ENCODE data around the gene COA8.
"Not testable (repeated sequence)": the region's sequence is repeated elsewhere in the genome, so short reads cannot be mapped to it uniquely, and the experiment has no call there.

The COA8 gene

DNA sequence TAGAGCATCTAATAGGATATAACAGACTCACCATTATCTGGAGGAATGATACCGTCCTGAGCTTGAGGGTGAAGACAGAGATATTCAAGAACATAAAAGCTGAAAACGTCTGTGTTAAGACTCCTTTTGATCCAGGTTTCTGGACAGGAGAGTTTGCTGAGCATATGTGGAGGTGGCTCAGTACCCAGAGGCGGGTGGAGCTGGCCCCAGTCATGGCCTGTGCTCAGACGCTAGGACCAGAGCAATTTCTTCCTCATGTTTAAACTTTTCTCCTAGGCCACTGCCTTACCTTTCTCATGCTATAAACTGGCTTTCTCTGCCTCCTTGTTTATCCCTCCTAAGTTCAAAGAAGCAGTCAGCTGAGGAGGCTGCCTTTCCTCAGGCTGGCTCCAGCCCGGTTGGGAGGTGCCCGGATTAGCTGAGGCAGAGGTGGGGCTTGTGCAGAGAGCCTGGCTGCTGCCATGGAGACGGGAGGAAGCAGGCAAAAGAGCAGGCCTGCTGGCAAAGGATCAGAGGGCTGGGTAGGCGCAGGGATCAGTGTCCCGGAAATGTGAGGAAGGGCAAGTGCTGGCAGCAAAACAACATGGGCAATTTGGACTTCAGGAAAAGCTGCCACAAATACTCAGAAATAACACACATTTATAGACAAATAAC lies 13.7 kb downstream of the COA8 start:
- H3K4me3 ChIP-seq (ENCODE audit: low read length): no peak overlapping the region
- TF ChIP-seq ZNF274 (IDR thresholded peaks at IDR 0.05; ENCODE audit: low read depth, low read length): no peak

- TF ChIP-seq ZNF274 (IDR thresholded peaks at IDR 0.05; ENCODE audit: low read depth, low read length): no peak
- H3K4me3 ChIP-seq (ENCODE audit: low read length): no peak overlapping the region
Observed at GRCh38 chr14:103578401-103579075, 15.8 kb downstream of the COA8 start.

GRCh38 chr14:103581206-103581605 lies 18.4 kb downstream of the COA8 start:
- H3K4me3 ChIP-seq (ENCODE audit: low read length): no peak overlapping the region
- TF ChIP-seq ZNF274 (IDR thresholded peaks at IDR 0.05; ENCODE audit: low read depth, low read length): no peak

DNA sequence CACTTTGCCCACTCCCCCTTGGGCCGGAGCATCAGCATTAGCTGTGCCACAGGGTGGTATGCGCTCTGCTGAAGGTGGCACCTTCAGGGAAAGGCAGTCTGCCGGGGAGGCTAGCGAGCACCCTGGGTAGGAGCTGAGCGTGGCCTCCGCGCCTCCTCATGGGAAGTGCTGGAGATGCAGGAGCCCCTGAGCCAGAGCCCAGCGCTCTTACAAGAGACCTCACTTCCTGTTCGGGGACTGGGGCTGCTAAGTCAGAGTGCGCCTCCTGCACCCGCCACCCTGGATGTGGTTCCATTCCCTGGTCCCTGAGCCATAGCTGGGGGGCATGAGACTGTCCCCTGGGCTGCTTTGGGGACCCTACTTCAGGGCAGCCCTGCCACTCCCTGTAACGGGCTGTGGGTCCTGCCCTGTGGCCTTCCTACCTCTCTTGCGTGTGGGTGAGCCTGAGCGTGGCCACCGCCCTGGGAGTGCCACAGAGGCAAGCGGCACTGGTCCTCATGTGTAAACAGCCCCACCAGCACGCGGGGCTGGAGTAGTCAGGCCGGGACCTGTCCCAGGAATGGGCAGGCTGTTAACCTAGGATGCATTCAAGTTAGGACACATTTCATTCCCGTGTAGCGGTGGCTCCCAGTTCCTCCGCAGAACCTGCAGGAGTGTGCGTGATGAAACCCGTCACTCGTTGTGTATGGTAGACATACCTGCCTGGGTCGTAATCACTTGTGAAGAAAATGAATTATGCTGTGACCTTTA lies 19.4 kb downstream of the COA8 start:
- no peak overlapping the region for H3K4me3 ChIP-seq (ENCODE audit: low read length)
- TF ChIP-seq ZNF274 (IDR thresholded peaks at IDR 0.05; ENCODE audit: low read depth, low read length): no peak

GRCh38 chr14:103584326-103584915 lies 21.7 kb downstream of the COA8 start:
- H3K4me3 ChIP-seq (ENCODE audit: low read length): no peak overlapping the region
- no peak for TF ChIP-seq ZNF274 (IDR thresholded peaks at IDR 0.05; ENCODE audit: low read depth, low read length)

DNA sequence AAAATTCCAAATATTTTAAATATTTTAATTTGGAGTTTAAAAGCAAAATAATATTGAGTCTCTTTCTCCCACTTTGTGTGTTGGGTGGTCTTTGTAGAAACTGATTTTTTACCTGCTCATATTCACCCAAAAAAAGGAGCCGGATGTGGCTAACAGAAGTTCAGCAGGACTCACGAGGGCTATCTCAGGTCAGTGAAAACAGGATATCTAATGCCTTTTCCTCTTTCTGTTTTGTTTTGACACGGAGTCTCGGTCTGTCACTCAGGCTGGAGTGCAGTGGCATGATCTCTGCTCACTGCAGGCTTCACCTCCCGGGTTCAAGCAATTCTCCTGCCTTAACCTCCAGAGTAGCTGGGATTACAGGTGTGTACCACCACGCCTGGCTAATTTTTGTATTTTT lies 30.8 kb downstream of the COA8 start:
- no peak overlapping the region for H3K4me3 ChIP-seq (ENCODE audit: low read length)
- no peak for TF ChIP-seq ZNF274 (IDR thresholded peaks at IDR 0.05; ENCODE audit: low read depth, low read length)

- TF ChIP-seq ZNF274 (IDR thresholded peaks at IDR 0.05; ENCODE audit: low read depth, low read length): no peak
- H3K4me3 ChIP-seq (ENCODE audit: low read length): no peak overlapping the region
Observed at GRCh38 chr14:103594265-103594664, 31.5 kb downstream of the COA8 start.

DNA sequence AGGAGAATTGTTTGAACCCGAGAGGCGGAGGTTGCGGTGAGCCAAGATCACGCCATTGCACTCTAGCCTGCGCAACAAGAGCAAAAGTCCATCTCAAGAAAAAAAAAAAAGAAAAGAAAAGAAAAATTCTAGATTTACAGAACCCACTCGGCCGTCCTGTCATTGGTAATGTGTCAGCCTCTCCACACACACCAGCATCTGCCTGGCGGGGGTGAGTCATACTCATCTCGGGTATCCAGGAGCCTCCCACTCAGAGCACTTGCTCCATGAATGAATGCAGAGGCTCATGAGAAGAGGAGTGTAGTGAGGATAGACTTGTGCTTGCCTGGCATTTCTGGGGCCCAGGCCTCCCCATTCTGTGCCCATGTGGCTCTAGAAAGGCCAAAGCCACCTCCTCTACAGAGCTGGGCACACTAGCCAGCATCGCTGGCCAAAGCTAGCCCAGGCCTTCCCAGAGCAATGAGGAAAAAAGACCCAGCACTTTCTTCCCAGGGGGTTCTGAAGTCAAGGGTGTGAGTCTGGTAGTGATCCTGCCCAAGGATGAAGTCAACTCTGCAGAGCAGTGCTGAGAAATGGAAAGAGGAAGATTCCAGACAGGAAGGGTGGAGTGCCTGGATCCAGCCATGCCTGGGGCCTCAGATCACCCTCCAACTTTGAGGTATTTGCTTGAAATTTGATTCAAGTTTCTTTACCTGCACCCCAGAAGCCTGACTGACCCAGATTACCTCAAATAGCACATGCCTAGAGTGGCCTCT lies 35.0 kb downstream of the COA8 start:
- TF ChIP-seq ZNF274 (IDR thresholded peaks at IDR 0.05; ENCODE audit: low read depth, low read length): no peak
- no peak overlapping the region for H3K4me3 ChIP-seq (ENCODE audit: low read length)

- H3K4me3 ChIP-seq (ENCODE audit: low read length): no peak overlapping the region
- no peak for TF ChIP-seq ZNF274 (IDR thresholded peaks at IDR 0.05; ENCODE audit: low read depth, low read length)
Observed at GRCh38 chr14:103600503-103600902, 37.7 kb downstream of the COA8 start.

DNA sequence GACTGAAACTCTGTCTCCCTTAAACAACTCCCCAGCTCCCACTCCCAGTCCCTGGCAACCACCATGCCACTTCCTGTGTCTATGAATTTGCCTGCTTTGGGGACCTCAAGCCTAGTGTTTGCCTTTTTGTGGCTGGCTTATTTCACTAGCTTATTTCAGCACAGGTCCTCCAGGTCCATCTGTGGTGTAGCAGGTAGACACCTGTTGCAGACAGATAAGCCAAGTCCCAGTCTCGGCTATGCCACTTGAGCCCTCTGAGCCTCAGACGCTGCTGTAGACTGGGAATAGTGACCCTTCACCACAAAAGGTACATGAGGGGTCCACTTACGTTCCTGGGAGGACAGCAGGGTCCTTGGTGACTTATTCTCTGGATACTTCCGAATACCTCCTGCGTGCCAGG lies 41.9 kb downstream of the COA8 start:
- TF ChIP-seq ZNF274 (IDR thresholded peaks at IDR 0.05; ENCODE audit: low read depth, low read length): no peak
- H3K4me3 ChIP-seq (ENCODE audit: low read length): no peak overlapping the region

DNA sequence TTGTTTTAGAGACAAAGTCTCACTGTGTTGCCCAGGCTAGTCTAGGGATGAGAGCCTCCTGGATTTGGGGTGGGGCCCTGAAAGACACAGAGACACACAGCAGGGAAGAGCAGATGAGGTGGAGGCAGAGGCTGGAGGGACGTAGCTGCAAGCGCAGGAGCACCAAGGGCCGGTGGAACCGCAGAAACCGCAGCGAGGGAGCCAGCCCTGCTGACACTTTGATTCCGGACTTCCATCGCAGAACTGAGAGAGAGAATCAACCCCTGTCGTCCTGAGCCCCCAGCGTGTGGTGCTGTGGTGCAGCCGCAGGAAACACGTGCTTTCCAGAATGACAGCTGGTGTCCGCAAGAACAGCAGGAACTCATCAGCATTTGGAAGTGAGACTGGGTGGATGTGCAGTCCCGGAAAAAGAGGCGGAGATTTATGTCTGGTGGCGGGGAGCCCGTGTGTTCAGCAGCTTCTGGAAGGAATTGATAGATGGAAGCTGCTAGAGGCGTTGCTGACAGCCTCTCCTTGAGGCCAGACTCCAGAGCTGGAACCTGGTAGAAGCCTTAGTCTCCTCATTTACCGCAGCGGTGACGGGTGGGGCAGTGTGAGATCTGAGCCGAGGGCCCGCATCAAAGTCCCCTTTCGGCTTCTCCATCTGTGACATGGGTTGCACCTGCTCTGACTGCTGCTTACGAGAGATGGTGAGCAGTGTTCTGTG lies 44.4 kb downstream of the COA8 start:
- TF ChIP-seq ZNF274 (IDR thresholded peaks at IDR 0.05; ENCODE audit: low read depth, low read length): no peak
- H3K4me3 ChIP-seq (ENCODE audit: low read length): peak overlapping the region; percentile 17; the same call in 1 of the 2 replicates

DNA sequence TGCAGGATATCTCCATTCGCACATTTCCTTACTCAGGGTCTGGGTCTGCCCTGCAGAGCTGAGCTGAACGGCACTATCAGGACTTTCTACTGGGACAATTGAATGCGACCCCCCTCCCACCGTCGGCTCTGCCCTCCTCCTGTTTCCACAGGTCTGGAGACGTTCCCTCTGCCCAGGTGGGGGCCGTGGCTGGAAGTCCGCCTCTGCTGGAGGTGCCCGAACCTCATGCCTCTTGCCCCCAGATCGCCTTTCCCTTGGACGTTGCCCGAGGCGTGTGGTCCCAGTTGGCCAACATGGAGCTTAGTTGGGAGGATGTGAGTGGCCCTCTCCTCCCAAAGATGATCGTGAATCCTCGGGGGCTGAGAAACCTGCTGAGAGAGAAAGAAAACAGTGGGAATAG lies 45.1 kb downstream of the COA8 start:
- H3K4me3 ChIP-seq (ENCODE audit: low read length): no peak overlapping the region; the same call in 1 of the 2 replicates
- TF ChIP-seq ZNF274 (IDR thresholded peaks at IDR 0.05; ENCODE audit: low read depth, low read length): no peak

- H3K4me3 ChIP-seq (ENCODE audit: low read length): not testable (repeated sequence)
Observed at GRCh38 chr14:103609081-103609480, 46.3 kb downstream of the COA8 start.
